ENCODE data around the gene FBXL16. TPM values are rescaled to one million over a fixed set of nuclear protein-coding genes. Genes with fewer than 3 reads are reported as not detected.

The FBXL16 gene
- total RNA-seq, 1 donor from 2014 or later: 85.1 TPM

- peak; percentile 79 for DNase-seq
- Mint-ChIP-seq H3K4me1 (ENCODE audit: low read depth, unreplicated experiment) (peaks cover 9% of the 10 kb centered on the region), H3K36me3 (ENCODE audit: unreplicated experiment) (no peaks in the 10 kb centered on the region), H3K9me3 (ENCODE audit: unreplicated experiment) (peaks cover 7% of the 10 kb centered on the region), H3K27me3 (ENCODE audit: unreplicated experiment) (peaks cover 11% of the 10 kb centered on the region), H3K4me3 (ENCODE audit: unreplicated experiment) (peak overlapping the region; percentile 82), H3K27ac (ENCODE audit: unreplicated experiment) (peak overlapping the region; percentile 73)
- no peak for TF ChIP-seq CTCF (IDR thresholded peaks at IDR 0.05; ENCODE audit: partially characterized antibody, unreplicated experiment)
These were observed 26.5 kb downstream of the FBXL16 start for GRCh38 chr16:678858-679813.

GRCh38 chr16:678209-678857 lies 27.3 kb downstream of the FBXL16 start:
- peaks cover 9% of the 10 kb centered on the region for H3K4me1 Mint-ChIP-seq (ENCODE audit: low read depth, unreplicated experiment)
- no peaks in the 10 kb centered on the region for H3K36me3 Mint-ChIP-seq (ENCODE audit: unreplicated experiment)
- peaks cover 13% of the 10 kb centered on the region for H3K27me3 Mint-ChIP-seq (ENCODE audit: unreplicated experiment)
- peaks cover 7% of the 10 kb centered on the region for H3K9me3 Mint-ChIP-seq (ENCODE audit: unreplicated experiment)
- no peak overlapping the region for H3K27ac Mint-ChIP-seq (ENCODE audit: unreplicated experiment)
- no peak overlapping the region for H3K4me3 Mint-ChIP-seq (ENCODE audit: unreplicated experiment)
- no peak for DNase-seq
- no peak for TF ChIP-seq CTCF (IDR thresholded peaks at IDR 0.05; ENCODE audit: partially characterized antibody, unreplicated experiment)

- TF ChIP-seq CTCF (IDR thresholded peaks at IDR 0.05; ENCODE audit: partially characterized antibody, unreplicated experiment): no peak
- H3K36me3 Mint-ChIP-seq (ENCODE audit: unreplicated experiment): no peaks in the 10 kb centered on the region
- DNase-seq: no peak
- H3K9me3 Mint-ChIP-seq (ENCODE audit: unreplicated experiment): peaks cover 7% of the 10 kb centered on the region
- peaks cover 8% of the 10 kb centered on the region for H3K4me1 Mint-ChIP-seq (ENCODE audit: low read depth, unreplicated experiment)
- no peak overlapping the region for H3K4me3 Mint-ChIP-seq (ENCODE audit: unreplicated experiment)
- H3K27ac Mint-ChIP-seq (ENCODE audit: unreplicated experiment): no peak overlapping the region
- H3K27me3 Mint-ChIP-seq (ENCODE audit: unreplicated experiment): peaks cover 12% of the 10 kb centered on the region
These were observed 28.0 kb downstream of the FBXL16 start for GRCh38 chr16:677316-678190.

GRCh38 chr16:676913-677312 lies 28.7 kb downstream of the FBXL16 start:
- H3K36me3 Mint-ChIP-seq (ENCODE audit: unreplicated experiment): no peaks in the 10 kb centered on the region
- peaks cover 7% of the 10 kb centered on the region for H3K9me3 Mint-ChIP-seq (ENCODE audit: unreplicated experiment)
- no peak overlapping the region for H3K27ac Mint-ChIP-seq (ENCODE audit: unreplicated experiment)
- TF ChIP-seq CTCF (IDR thresholded peaks at IDR 0.05; ENCODE audit: partially characterized antibody, unreplicated experiment): no peak
- no peak for DNase-seq
- H3K27me3 Mint-ChIP-seq (ENCODE audit: unreplicated experiment): peaks cover 11% of the 10 kb centered on the region
- H3K4me1 Mint-ChIP-seq (ENCODE audit: low read depth, unreplicated experiment): peaks cover 7% of the 10 kb centered on the region
- no peak overlapping the region for H3K4me3 Mint-ChIP-seq (ENCODE audit: unreplicated experiment)
